Measurements from ENCODE around the gene DDAH2.
A peak's percentile ranks its signal among the peaks of the same experiment; 100 is the strongest.

Gene DDAH2

DNA sequence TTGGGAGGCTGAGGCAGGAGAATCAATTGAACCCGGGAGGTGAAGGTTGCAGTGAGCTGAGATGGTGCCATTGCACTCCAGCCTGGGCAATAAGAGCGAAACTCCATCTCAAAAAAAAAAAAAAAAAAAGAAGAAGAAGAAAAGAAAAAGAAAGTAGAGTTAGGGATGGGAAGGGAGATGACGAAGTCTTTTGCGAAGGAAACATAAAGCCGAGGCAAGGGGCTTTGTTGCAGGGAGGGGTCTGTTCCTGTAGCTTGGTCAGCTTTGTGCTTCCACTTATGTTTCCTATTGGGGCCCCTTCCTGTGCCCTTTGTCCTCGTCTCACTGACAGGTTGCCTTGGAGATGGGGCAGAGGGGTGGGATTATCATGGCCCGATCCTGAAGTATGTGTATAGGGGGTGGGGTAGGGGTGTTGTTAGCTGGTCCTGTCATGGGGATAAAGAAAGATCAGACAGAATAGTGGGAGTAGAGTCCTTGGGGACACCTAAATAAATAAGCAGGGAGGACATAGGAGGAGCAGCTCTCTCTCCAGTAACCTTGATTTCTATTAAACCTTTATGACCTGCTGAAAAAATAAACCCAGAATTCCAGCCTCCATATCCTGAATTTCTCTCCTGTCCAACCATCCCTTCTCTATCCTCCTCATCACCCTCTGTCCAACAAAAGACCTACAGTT is 8.4 kb upstream of the DDAH2 start:
- Mint-ChIP-seq H3K4me3 (peak overlapping the region; percentile 94 to 97 (median 95)), H3K36me3 (ENCODE audit: low read depth) (peaks cover 28% of the 10 kb centered on the region), H3K27ac (peak overlapping the region; percentile 99 to 100 (median 100)), H3K9me3 (no peaks in the 10 kb centered on the region), H3K27me3 (ENCODE audit: low read depth) (no peaks in the 10 kb centered on the region), H3K4me1 (peaks cover 60% of the 10 kb centered on the region)
- no peak for TF ChIP-seq CTCF (IDR thresholded peaks at IDR 0.05; ENCODE audit: unreplicated experiment in 3 of 3)

- Mint-ChIP-seq H3K4me3 (peak overlapping the region; percentile 94 to 97 (median 95)), H3K27ac (peak overlapping the region; percentile 99 to 100 (median 100)), H3K4me1 (peaks cover 60% of the 10 kb centered on the region), H3K9me3 (no peaks in the 10 kb centered on the region), H3K36me3 (ENCODE audit: low read depth) (peaks cover 33% of the 10 kb centered on the region), H3K27me3 (ENCODE audit: low read depth) (no peaks in the 10 kb centered on the region)
- TF ChIP-seq CTCF (IDR thresholded peaks at IDR 0.05; ENCODE audit: unreplicated experiment in 3 of 3), result no peak
These were observed 7.7 kb upstream of the DDAH2 start for GRCh38 chr6:31736768-31737314.

DNA sequence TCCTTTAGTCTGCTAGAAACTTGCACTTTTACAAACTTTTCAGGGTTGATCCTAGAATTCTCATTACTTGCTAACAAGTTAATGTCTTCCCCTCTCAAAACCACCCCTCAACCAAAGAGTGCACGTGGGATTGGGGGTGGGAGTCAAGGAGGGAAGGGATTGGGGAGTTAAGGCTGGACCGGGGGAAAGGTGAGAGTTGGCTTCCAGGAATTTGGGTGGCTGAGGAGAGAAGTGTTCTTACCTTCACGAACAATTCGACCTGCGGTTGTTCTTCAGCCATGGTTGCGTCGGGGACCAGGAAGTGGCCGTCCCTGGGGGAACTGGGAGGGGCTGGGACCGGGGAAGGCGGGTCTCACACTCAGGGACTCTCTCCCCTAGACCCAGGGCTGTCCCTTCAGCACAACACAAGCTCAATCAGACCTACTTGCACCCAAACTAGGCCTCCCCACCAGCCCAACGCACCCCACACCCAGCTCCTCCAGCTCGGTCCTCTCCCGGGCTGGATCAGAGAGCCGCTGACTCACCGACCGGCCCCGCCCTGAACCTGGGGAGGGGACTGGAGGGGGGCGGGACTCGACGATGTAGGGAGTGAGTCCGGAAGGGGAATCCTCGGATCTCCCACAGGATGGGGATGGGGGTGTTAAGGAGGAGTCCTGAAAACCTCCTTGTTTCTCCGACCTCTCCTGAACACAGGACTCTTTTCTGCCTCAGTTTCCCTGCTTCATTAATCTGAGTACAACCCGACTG is 7.1 kb upstream of the DDAH2 start, which contains the start of gene CLIC1:
Gene CLIC1, minus strand, starts transcription at position 510 of the 747 bp plus-strand sequence. Its CDS starts 230 bp downstream, at position 280.
- Mint-ChIP-seq H3K4me1 (peaks cover 60% of the 10 kb centered on the region), H3K27me3 (ENCODE audit: low read depth) (no peaks in the 10 kb centered on the region), H3K36me3 (ENCODE audit: low read depth) (peaks cover 33% of the 10 kb centered on the region), H3K9me3 (no peaks in the 10 kb centered on the region), H3K27ac (peak within 1 kb of the TSS; percentile 99 to 100 (median 100)), H3K4me3 (peak within 1 kb of the TSS; percentile 94 to 97 (median 95))
- TF ChIP-seq CTCF (IDR thresholded peaks at IDR 0.05; ENCODE audit: unreplicated experiment in 3 of 3), result no peak

GRCh38 chr6:31734821-31735406 is 5.8 kb upstream of the DDAH2 start:
- no peaks in the 10 kb centered on the region for H3K27me3 Mint-ChIP-seq (ENCODE audit: low read depth)
- peak overlapping the region; percentile 99 to 100 (median 100) for H3K27ac Mint-ChIP-seq
- no peaks in the 10 kb centered on the region for H3K9me3 Mint-ChIP-seq
- peaks cover 69% of the 10 kb centered on the region for H3K4me1 Mint-ChIP-seq
- peaks cover 39% of the 10 kb centered on the region for H3K36me3 Mint-ChIP-seq (ENCODE audit: low read depth)
- TF ChIP-seq CTCF (IDR thresholded peaks at IDR 0.05; ENCODE audit: unreplicated experiment in 3 of 3), result no peak
- peak overlapping the region; percentile 94 to 97 (median 95) for H3K4me3 Mint-ChIP-seq

DNA sequence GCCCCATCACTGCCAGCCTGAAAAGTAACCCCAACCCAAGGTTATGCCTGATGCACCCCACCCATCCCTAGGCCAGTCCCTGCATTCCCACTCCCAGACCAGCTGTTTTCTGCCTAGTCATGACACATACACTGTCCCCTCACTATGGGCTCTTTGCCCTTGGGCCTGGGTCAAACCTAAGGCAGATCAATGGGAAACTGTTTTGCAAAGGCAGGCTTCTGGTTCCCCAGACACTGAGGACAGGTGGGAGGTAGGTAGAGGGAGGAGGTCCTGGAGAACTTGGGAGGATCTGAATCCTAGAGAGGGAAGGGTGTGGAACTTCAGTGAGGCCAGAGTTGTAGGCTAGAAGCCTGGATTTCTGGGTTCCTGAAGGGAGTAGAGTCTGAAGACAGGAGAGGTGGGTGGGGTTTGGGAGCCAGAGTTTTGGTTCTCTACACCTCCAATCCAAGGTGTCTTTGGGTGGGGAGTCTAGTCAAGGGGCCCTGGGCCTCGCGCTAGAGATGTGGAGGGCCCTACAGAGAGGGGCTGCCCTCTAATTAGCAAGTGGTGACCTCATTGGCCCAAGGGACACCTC is 5.2 kb upstream of the DDAH2 start:
- Mint-ChIP-seq H3K4me1 (peaks cover 63% of the 10 kb centered on the region), H3K27ac (peak overlapping the region; percentile 87 to 100 (median 100)), H3K4me3 (peak overlapping the region; percentile 94 to 97 (median 95)), H3K36me3 (ENCODE audit: low read depth) (peaks cover 37% of the 10 kb centered on the region), H3K9me3 (no peaks in the 10 kb centered on the region), H3K27me3 (ENCODE audit: low read depth) (no peaks in the 10 kb centered on the region)
- no peak for TF ChIP-seq CTCF (IDR thresholded peaks at IDR 0.05; ENCODE audit: unreplicated experiment in 3 of 3)
